GM18499 (cell line): ENCODE measurements around the gene GMPS.
"Not testable (repeated sequence)": the region's sequence is repeated elsewhere in the genome, so short reads cannot be mapped to it uniquely, and the experiment has no call there.

Source experiments
- ATAC-seq: cut with Tn5 transposase; IDR thresholded peaks from one replicate; pipeline ENCODE4 v1.9.1; 2021; ENCODE audit warnings: moderate number of reproducible peaks; ENCODE audit not compliant: insufficient read depth, unreplicated experiment

The GMPS gene

DNA sequence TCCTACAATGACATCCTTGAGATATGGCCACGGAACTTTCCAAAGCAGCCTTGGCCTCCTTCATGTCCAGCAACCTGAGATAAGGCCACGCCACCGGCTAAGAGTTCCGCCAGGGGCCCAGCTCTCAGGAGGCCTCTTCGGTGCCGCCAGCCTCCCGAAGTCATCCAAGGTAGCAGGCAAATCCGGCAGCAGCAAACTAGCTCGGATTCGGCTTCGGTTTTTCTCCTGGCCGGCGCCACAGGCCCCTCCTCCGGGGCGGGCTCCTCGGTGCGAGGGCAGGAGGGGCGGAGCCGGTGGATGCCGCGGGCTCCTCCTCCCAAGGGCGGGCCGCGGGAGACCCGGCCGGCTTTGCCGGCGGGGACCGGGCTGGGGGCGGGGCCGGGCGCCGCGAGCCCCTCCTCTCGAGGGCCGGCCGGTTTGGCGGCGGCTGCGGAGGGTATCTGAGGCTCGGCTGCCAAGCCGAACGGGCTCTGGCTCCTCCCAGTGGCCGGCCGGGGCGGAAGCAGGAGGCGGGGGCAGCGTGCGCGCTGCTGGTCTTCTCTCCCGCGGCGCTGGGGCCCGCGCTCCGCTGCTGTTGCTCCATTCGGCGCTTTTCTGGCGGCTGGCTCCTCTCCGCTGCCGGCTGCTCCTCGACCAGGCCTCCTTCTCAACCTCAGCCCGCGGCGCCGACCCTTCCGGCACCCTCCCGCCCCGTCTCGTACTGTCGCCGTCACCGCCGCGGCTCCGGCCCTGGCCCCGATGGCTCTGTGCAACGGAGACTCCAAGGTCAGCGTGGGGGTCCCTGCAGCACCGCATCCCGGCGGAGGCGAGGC is at the start of gene GMPS:
GMPS (plus strand) TSS at position 518 of the 812 bp plus-strand sequence; CDS start at position 739, 221 bp downstream.
- ATAC-seq = peak; percentile 73

DNA sequence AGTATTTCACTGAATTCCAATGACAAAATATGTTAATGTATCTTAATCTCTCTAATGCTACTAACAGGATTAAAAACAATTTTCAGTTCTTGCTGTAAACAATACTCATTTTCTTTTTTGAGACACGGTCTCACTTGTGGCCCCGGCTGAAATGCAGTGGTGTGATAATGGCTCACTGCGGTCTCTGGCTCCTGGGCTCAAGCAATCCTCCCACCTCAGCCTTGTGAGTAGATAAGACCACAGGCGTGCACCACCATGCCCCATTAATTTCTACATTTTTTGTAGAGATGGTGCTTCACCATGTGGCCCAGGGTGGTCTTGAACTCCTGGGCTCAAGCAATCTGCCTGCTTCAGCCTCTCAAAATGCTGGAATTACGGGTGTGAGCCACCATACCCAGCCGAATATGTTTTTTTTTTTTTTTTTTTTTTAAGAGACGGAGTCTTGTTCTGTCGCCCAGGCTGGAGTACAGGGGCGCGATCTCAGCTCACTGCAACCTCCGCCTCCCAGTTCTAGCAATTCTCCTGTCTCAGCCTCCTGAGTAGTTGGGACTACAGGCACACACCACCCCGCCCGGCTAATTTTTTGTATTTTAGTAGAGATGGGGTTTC is 41.9 kb upstream of the GMPS start:
- not testable (repeated sequence) for ATAC-seq

DNA sequence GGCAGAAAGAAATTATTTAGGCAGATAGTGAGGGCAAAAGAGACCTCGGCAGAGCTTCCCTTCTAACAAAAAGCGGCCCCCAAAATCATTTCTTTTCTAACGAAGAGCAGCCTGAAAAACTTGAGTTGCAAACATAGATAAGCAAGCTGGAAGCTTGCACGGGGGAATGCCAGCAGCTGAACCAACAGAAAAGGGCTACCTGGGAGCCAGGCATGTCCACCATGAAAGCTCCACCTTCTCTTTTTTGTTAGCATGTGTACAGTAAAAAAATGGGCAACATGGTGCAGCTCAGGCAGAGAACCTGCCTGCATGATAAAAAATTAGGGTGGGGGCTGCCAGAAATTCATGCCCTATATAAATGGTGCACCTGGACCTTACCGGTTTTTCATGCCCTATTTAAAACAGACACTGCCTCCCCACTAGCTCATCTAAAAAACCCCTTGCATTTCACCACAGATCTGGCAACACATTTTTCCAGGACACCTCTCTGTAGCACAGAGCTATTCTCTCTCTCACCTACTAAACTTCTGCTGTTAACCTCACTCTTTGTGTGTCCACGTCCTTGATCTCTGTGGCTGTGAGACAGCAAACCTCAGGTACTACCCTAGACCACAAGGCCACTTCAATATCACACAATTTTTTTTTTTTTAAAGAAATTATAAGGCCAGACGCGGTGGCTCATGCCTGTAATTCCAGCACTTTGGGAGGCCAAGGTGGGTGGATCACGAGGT is 34.9 kb upstream of the GMPS start:
- ATAC-seq = no peak

DNA sequence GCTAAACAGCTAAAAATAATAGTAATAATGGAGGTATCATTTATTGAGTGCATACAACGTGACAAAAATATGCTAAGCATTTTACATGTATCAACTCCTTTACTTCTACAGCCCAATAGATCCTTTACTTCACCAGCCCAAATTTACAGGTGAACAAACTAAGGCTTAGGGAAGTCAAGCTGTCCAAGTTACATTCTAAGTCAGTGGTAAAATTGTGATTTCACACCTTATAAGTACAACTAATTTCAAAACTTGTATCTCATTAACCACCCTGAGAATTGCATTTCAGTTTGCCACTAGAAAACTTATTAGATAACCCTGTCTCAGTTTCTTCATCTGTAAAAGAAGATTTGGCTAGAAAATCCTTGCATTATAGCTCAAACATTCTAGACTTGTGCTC is 26.9 kb upstream of the GMPS start:
- ATAC-seq = no peak

DNA sequence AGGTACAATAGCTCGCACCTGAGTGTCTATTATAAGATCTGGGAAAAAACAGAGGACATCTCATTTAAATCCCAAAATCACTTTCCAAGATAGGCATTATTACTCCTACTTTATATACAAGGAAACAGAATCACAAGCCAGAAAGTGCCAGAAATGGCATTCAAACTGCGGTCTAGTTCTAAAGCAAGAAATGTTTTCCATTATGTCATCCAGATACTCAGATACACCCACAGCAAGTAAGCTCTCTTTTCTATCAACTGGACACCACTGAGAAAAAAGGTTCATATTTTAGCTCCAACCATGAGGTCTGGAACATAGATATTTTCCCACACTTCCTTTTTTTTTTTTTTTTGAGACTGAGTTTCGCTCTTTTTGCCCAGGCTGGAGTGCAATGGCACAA is 24.3 kb upstream of the GMPS start:
- ATAC-seq = no peak

DNA sequence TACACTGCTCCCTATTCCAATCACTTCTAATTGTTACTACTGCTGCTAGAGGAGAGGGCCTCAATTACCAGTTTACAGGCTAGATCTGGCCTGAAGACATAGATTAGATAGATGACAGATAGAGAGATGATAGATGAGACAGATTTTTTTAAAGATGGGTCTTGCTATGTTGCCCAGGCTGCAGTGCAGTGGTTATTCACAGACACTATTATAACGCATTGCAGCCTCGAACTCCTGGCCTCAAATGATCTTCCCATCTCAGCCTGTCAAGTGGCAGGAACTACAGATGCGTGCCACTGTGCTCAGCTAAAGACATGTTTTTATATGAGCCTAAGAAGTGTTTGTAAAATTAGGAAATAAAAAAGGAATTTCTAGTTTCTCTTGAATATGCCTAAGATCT is 22.5 kb upstream of the GMPS start:
- no peak for ATAC-seq

DNA sequence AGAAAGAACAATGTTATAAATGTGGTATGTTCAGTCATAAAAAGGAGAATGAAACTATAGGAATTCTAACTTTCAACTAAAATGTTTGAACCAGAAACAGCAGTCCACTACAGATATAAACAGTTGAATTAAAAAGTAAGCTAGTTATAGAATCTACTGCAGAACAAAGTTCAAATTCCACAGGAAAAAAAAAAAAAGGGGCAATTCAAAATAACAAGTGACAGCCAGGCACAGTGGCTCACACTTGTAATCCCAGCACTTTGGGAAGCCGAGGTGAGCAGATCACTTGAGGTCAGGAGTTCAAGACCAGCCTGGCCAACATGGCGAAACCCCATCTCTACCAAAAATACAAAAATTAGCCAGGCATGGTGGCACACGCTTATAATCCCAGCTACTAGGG is 21.0 kb upstream of the GMPS start:
- ATAC-seq = not testable (repeated sequence)

DNA sequence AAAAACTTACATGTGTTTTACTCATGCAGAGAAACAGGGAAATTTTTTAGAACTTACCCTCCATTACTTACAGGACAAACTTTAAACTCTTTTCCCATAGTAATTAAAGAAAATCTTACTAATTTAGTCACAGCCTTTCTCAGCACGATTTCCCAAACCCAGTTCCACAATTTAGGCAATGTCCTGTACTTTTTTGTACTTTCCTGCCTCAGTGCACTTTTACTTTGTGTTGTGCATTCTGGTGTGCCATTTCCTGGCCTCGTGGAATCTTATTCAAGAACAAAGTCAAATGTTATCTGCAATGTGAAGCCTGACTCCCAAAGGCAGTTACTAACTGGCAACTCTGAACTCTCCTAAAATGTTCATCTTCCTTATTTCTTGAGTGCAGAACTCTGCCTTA is 18.1 kb upstream of the GMPS start:
- no peak for ATAC-seq

DNA sequence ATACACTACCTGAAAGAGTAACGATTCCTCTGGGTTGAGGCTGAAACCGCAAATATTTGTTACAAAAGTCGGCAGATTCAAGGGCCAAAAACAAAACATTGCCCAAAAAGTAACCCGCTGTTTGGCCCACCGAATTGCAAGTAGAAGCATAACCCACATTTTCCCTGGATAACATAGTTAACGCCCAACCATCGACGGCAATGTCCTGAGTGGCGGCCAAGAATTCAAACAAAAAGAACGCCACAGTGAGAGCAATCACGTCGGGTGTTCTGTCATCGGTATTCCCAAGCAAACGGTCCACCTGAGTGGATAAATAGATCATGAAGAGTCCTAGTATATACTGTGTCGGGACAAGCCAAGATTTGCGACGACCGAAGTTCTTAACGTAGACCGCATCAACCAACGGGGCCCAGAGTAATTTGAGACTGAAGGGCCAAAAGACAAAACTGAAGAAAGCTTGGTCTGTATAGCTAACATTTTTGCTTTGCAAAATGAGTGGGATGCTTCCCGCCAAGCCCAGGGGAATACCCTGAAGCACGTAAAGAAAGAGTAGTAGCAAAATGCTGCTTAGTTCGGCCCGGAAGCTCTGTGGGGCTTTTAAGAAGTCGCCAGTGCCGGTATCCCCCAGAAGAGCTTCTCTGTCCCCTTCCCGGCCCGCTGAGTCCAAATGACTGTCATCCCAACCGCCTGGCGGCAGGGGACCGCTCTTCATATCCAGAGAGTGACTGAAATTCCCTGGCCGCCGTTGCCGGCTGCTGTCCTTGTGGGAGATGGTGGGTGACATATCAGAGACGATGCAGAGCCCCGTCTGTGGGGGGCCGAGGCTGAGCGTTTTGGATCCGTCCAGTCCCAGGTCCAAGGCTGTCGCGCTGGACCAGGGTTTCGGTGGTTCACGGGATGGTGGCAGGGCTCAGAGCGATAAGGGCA is 17.0 kb upstream of the GMPS start:
- no peak for ATAC-seq

DNA sequence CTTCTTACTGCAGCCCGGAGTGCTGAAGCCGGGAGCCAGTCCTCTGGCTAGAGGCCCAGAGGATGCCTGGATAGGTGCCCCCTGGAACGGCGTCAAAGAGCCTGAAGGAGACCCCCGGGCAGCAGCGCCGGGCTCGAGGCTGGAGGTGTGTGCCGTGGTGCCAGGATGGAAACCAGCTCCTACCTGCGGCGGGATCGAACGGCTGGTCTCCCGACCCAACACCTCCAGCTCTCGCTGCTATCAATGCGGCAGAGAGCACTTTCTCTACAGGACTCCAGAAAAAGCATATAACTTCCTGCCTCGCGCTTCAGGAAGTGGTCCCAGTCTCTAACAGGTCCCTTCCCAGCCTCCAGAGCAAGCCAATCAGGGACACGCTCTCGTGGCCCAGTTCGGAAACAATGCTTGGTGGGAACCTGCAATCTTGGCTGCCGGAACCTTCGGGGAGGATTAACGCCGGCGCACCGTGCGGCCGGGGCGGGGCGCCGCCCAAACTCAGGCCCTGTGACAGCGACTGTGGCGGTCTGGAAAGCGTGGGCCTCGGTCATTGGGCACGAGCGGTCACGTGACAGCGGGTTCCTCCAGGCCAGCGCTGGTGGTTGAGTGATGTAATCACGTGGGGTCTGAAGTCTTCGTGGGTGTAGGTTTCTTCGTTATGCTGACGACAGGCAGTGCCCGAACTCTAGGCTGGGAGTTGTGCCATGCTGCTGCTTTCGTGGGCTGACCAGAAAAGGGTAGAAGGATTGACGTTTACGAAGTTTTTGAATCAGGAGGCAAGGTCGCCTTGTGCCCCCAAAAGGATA is 16.1 kb upstream of the GMPS start, which contains the start of gene SLC33A1:
SLC33A1 (minus strand) TSS at position 287 of the 800 bp plus-strand sequence. CDS start 430 bp downstream, outside the sequence.
- peak; percentile 91 for ATAC-seq

DNA sequence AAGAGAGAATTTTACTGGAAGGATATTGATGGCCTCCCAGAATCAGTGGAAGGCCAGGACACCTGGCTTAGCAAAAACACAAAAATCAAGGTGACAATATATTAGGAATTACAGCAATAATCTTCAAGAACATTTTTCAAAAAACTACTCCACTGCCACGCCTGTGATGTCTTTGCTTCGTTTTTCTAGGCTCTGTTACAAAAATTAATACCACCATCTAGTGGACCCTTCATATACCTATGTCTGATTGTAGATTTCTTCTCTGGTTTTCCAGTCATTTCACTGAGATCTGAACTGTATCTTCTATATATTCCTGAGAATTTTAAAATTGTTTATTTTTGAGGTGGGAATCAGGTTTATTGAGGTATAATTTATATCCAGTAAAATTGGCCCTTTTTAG is 10.6 kb upstream of the GMPS start:
- ATAC-seq = peak; percentile 45

DNA sequence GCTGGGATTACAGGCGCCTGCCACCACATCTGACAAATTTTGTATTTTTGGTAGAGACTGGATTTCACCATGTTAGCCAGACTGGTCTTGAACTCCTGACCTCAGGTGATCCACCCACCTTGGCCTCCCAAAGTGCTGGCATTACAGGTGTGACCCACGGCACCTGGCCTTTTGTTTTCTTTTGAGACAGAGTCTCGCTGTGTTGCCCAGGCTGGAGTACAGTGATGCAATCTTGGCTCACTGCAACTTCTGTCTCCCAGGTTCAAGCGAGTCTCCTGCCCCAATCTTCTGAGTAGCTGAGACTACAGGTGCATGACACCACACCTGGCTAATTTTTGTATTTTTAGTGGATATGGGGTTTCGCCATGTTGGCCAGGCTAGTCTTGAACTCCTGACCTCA is 10.0 kb upstream of the GMPS start:
- ATAC-seq = not testable (repeated sequence)

DNA sequence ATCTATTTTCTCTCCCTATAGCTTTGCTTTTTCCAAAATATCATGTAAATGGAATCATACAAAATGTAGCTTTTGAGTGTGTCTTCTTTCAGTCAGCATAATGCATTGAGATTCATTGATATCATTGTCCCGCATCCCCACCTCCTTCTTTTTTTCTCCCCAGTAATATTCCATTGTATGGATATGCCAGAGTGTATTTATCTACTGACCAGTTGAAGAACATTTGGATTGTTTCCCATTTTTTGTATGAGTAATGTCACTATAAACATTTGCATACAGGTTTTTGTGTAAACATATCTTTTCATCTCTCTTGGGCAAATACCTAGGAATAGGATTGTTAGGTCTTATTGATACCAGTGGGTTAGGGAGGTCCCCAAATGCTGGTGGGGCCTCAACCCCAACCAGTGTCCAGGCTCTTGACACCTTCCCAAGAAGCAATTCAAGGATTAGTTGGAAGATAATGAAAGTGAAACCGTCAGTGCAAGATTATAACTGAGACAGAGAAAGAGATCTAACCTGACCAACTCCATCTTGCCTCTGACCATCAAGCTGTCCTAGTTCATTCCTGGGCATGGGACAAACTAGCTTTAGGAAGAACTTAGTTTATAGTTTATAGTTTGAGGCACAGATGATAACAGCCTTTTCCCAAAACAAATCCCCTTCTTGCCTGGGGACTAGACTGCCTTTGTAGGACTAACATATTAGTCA is 8.8 kb upstream of the GMPS start:
- ATAC-seq = no peak

DNA sequence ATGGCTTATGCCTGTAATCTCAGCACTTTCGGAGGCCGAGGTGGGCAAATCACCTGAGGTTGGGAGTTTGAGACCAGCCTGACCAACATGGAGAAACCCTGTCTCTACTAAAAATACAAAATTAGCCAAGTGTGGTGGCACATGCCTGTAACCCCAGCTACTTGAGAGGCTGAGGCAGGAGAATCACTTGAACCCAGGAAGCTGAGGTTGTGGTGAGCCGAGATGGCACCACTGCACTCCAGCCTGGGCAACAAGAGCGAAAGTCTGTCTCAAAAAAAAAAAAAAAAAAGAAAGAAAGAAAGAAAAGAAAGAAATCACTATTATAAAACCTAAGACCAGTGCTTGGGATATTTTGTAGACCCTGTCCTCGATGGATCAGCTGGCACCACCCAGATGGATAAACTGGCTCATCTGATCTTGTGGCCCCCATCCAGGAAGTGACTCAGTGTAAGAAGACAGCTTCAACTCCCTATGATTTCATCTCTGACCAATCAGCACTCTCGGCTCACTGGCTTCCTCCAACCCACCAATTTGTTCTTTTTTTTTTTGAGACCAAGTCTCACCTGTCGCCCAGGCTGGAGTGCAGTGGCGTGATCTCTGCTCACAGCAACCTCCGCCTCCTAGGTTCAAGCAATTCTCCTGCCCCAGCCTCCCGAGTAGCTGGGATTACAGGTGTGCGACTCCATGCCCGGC is 8.0 kb upstream of the GMPS start:
- not testable (repeated sequence) for ATAC-seq

DNA sequence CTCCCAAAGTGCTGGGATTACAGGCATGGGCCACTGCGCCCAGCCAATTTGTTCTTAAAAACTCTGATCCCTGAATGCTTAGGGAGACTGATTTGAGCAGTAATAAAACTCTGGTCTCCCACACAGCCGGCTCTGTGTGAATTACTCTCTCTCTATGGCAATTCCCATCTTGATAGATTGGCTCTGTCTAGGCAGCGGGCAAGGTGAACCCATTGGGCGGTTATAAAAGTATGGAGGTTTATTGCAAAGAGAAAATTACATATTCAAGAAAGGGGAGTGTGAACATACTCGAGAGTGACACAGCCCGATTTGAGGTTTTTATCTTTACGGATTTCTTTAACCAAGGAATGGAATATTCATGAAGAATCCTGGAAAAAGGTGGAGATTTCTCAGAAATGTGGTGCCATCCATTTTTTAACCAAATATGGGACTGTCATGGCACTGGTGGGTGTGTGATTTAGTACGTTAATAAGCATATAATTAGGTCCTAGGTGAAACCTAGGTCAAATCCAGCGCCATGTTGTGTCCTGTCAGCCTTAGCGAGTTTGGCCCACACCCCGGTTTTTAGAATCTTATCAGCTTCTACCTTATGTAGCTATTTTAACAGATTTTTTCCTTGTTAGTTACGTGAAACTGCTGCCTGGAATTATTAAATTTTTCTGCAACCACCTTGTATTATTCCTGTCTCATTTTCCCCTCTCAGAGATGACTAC is 7.2 kb upstream of the GMPS start:
- ATAC-seq = no peak

DNA sequence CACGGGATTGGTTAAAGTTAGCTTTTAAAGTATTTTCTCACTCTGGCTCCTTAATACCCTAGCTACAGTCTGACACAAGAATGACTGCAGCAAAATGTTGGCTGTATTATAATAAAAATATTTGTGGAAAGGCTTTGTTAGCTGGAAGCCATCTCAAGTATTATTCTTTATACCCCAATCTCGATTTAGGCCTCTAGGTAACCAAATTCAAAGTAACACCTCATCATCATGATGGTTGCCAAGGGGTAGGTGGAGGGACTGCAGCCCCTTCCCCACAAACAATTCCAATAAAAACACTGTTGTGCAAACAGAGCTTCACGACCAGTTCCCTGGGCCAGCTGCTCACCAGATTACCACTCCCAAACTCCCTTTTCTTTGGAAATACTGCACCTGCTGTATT is 759 bp upstream of the GMPS start:
- no peak for ATAC-seq

DNA sequence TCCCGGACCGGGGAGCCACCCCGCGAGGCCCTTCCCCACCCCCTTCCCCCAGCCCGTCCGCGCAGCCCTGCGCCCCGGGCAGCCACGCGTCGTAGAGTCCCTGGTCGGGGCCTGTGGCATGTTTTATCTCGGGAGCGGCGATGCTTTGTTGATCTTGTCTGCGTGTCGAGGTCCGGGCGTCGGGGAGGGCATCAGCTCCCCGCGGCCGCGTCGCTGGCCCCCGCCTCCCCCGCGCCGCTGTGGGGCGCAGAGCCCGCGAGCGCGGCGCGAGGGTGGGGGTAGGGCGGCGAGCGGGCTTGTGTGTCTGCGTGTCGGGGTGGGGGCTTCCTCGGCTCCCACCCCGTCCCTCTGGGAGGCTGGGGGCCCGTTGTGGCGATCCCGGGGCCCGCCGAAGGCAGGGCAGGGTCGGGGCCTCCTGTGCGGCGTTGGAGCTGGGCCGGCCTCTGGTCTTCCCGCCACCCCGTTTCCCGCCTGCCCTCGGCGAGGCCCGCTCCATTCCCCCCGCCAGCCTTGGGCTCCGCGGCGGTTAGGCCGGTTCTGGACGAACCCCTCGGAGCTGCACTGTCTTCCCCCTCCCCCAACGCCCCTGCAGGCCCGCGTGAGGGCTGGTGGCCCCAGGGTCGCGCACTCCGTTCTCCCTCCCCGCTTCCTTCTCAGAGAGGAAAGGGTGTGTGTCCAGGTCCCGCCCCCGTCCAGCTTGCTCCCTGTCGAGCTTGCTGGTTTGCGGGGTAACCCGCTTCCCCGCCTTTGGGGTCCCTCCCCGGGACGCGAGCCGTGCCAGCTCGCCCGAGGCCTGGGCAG is 695 bp downstream of the GMPS start:
- ATAC-seq = peak; percentile 8
